K562 (cell line): ENCODE data around the gene MYL12B. TPM values are rescaled to one million over a fixed set of nuclear protein-coding genes. Genes with fewer than 3 reads are reported as not detected.

Source experiments
- CCAR2 ChIP-seq: fragments of 200-400 bp; formaldehyde crosslinking; IDR thresholded peaks from 2 replicates; pipeline ENCODE4 v1.6.1; 2017; ENCODE audit warnings: mild to moderate bottlenecking, low read depth, low read length
- CHD7 ChIP-seq: fragments of 200-600 bp; sonication (generic); IDR thresholded peaks from one replicate; pipeline ENCODE4 v1.6.1; 2012; ENCODE audit warnings: mild to moderate bottlenecking, low read depth, low read length, inconsistent platforms
- CREB5 ChIP-seq: fragments of 250-450 bp; sonication (Bioruptor Pico); IDR thresholded peaks from 2 replicates; pipeline ENCODE4 v1.5.0; 2020; ENCODE audit warnings: mild to moderate bottlenecking
- ESRRB ChIP-seq: fragments of 250-450 bp; sonication (Bioruptor Pico); IDR thresholded peaks from 2 replicates; pipeline ENCODE4 v1.5.0; 2020; ENCODE audit warnings: mild to moderate bottlenecking, moderate library complexity, borderline replicate concordance
- MEF2A ChIP-seq: IDR thresholded peaks from 2 replicates; pipeline ENCODE4 v1.6.1; 2011; ENCODE audit warnings: low read depth, mild to moderate bottlenecking, low read length, moderate library complexity; ENCODE audit not compliant: control insufficient read depth
- RBFOX2 ChIP-seq: fragments of 200-400 bp; formaldehyde crosslinking; IDR thresholded peaks from 2 replicates; pipeline ENCODE4 v1.6.1; 2017; ENCODE audit warnings: low read depth, mild to moderate bottlenecking, low read length, moderate library complexity
- TCF15 ChIP-seq: fragments of 250-450 bp; sonication (Bioruptor Pico); IDR thresholded peaks from 2 replicates; pipeline ENCODE4 v1.8.0; 2022; ENCODE audit warnings: moderate library complexity, mild to moderate bottlenecking, inconsistent platforms
- ZNF785 ChIP-seq: fragments of 250-450 bp; sonication (Bioruptor Pico); IDR thresholded peaks from 2 replicates; pipeline ENCODE4 v1.4.0; 2020; ENCODE audit warnings: mild to moderate bottlenecking
- polyA plus RNA-seq, 8 experiments: library from polyadenylated mRNA; depleted of rRNA in 4 of 8; stranded (reverse) in 5 of 8; unstranded in 3 of 8; fragments of >200 nt; fragmentation: Nextera tagmentation in 2 of 8; fragmentation: Illumina TruSeq in 1 of 8; extraction: Ambion mirVana in 2 of 8; extraction: Trizol in 1 of 8; gene quantifications; 2 replicates each; pipeline versions ENCODE4 v1.2.1 to v1.2.3, GENCODE V29; 2011 to 2014; ENCODE audit warnings: inconsistent platforms in 1 of 8, missing spikeins in 1 of 8
- total RNA-seq, 7 experiments: library from RNA; depleted of rRNA in 6 of 7; stranded (reverse); fragments of >200 nt in 6 of 7; fragmentation: Illumina TruSeq in 2 of 7; extraction: Trizol in 2 of 7; gene quantifications; 2 replicates each; pipeline versions ENCODE4 v1.2.1 to v1.2.3, GENCODE V29; 2011 to 2021; ENCODE audit warnings: low replicate concordance in 1 of 7
- TF ChIP-seq, protein P1 (sequence below): fragments of 450-650 bp; IDR thresholded peaks from 2 replicates; pipeline ENCODE4 v1.6.1; 2016
- TF ChIP-seq, protein P2 (sequence below): fragments of 250-450 bp; sonication (Bioruptor Pico); IDR thresholded peaks from 2 replicates; pipeline ENCODE4 v1.4.0; 2020; ENCODE audit warnings: mild to moderate bottlenecking

Gene MYL12B
- total and polyA plus RNA-seq, 9 of the 15 experiments (the other 6 are each of a cell fraction or from before 2014, with no cell fraction given) = 220 to 995 (median 463) TPM

- TF ChIP-seq CHD7 = no peak
- TF ChIP-seq, protein P1, sequence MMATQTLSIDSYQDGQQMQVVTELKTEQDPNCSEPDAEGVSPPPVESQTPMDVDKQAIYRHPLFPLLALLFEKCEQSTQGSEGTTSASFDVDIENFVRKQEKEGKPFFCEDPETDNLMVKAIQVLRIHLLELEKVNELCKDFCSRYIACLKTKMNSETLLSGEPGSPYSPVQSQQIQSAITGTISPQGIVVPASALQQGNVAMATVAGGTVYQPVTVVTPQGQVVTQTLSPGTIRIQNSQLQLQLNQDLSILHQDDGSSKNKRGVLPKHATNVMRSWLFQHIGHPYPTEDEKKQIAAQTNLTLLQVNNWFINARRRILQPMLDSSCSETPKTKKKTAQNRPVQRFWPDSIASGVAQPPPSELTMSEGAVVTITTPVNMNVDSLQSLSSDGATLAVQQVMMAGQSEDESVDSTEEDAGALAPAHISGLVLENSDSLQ = no peak; the same call in 1 of the 2 replicates
- no peak for TF ChIP-seq MEF2A
- no peak for TF ChIP-seq ZNF785 (CRISPR knock-in tag)
- no peak for TF ChIP-seq CCAR2
- TF ChIP-seq RBFOX2 = no peak
- TF ChIP-seq, protein P2, sequence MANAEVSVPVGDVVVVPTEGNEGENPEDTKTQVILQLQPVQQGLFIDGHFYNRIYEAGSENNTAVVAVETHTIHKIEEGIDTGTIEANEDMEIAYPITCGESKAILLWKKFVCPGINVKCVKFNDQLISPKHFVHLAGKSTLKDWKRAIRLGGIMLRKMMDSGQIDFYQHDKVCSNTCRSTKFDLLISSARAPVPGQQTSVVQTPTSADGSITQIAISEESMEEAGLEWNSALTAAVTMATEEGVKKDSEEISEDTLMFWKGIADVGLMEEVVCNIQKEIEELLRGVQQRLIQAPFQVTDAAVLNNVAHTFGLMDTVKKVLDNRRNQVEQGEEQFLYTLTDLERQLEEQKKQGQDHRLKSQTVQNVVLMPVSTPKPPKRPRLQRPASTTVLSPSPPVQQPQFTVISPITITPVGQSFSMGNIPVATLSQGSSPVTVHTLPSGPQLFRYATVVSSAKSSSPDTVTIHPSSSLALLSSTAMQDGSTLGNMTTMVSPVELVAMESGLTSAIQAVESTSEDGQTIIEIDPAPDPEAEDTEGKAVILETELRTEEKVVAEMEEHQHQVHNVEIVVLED = no peak
- no peak for TF ChIP-seq ESRRB
- TF ChIP-seq TCF15 (CRISPR knock-in tag) = no peak
- TF ChIP-seq CREB5 (CRISPR knock-in tag) = no peak
Observed at GRCh38 chr18:3217948-3218647, 43.8 kb upstream of the MYL12B start (continued).
